ENCODE data around the gene PRUNE2. TPM values are rescaled to one million over a fixed set of nuclear protein-coding genes. Genes with fewer than 3 reads are reported as not detected.

Gene PRUNE2
- polyA plus RNA-seq, 3 donors: 0.72 to 1.8 (median 1.5) TPM

GRCh38 chr9:76703270-76703669 lies 202.6 kb downstream of the PRUNE2 start:
- no peak for TF ChIP-seq CTCF (IDR thresholded peaks at IDR 0.05)
- no peak overlapping the region for H3K9ac ChIP-seq (ENCODE audit: insufficient read depth, low read length, poor library complexity, severe bottlenecking)
- no peak overlapping the region for H3K27ac ChIP-seq (ENCODE audit: low read depth in 1 of 2, low read length in 2 of 2)
- Mint-ChIP-seq H3K4me1 (peaks cover 45% of the 10 kb centered on the region), H3K9me3 (peaks cover 0 to 2% (median 0%) of the 10 kb centered on the region in 7 donors), H3K36me3 (no peaks in the 10 kb centered on the region), H3K27ac (peak overlapping the region in 4 of 7 donors; percentile 71 to 94 (median 82)), H3K27me3 (ENCODE audit: low read depth in 3 of 3) (peaks cover 2 to 14% (median 3%) of the 10 kb centered on the region in 3 donors), H3K4me3 (peak overlapping the region; percentile 59 to 64)
- H3K27me3 ChIP-seq (ENCODE audit: control insufficient read depth in 2 of 2, insufficient read depth in 2 of 2, low read length in 2 of 2): no peaks in the 10 kb centered on the region
- H3K79me2 ChIP-seq (ENCODE audit: insufficient read depth, low read length): no peaks in the 10 kb centered on the region
- WGBS (ENCODE audit: insufficient coverage): 47% methylated on average over 7 of the region's 7 CpGs
- no peaks in the 10 kb centered on the region for H3K9me3 ChIP-seq (replicated peaks in 1 of 2; ENCODE audit: control insufficient read depth in 1 of 2, insufficient read depth in 1 of 2, low read length in 2 of 2)
- DNase-seq: no peak
- peak overlapping the region in 1 of 3 experiments; percentile 8 for H3K4me3 ChIP-seq (replicated peaks in 1 of 3; ENCODE audit: low read depth in 2 of 3, low read length in 3 of 3)
- no peaks in the 10 kb centered on the region for H3K36me3 ChIP-seq (replicated peaks in 1 of 2; ENCODE audit: control insufficient read depth in 1 of 2, insufficient read depth in 2 of 2, low read length in 2 of 2)
- no peak overlapping the region for H3K4me2 ChIP-seq (replicated peaks; ENCODE audit: extremely low read depth, low read length, poor library complexity, severe bottlenecking)
- no peaks in the 10 kb centered on the region for H4K20me1 ChIP-seq (ENCODE audit: insufficient read depth, low read length)
- peaks cover 5% of the 10 kb centered on the region in 2 donors for H3K4me1 ChIP-seq (ENCODE audit: control insufficient read depth in 1 of 2, insufficient read depth in 2 of 2, low read length in 2 of 2)
- intact Hi-C loops (cut with micrococcal nuclease): loop anchor here in 1 of 2 donors (5.0 to 10.0 kb wide), 3 partner anchors 41 to 1438 kb away; no protein-coding TSS in a partner anchor
- H2AFZ ChIP-seq (ENCODE audit: insufficient read depth, low read depth, low read length, poor library complexity, severe bottlenecking): no peak overlapping the region

- H3K4me1 ChIP-seq (ENCODE audit: control insufficient read depth in 1 of 2, insufficient read depth in 2 of 2, low read length in 2 of 2): peaks cover 11 to 14% of the 10 kb centered on the region in 2 donors
- no peaks in the 10 kb centered on the region for H3K79me2 ChIP-seq (ENCODE audit: insufficient read depth, low read length)
- H3K4me3 ChIP-seq (replicated peaks in 1 of 3; ENCODE audit: low read depth in 2 of 3, low read length in 3 of 3): no peak overlapping the region
- no peak overlapping the region for H3K9ac ChIP-seq (ENCODE audit: insufficient read depth, low read length, poor library complexity, severe bottlenecking)
- no peak for DNase-seq
- peaks cover 2 to 9% (median 3%) of the 10 kb centered on the region in 3 donors for H3K27me3 Mint-ChIP-seq (ENCODE audit: low read depth in 3 of 3)
- no peak overlapping the region for H3K4me2 ChIP-seq (replicated peaks; ENCODE audit: extremely low read depth, low read length, poor library complexity, severe bottlenecking)
- WGBS (ENCODE audit: insufficient coverage): 80% methylated on average over 1 of the region's 3 CpGs
- no peak overlapping the region for H3K4me3 Mint-ChIP-seq
- no peaks in the 10 kb centered on the region for H3K9me3 ChIP-seq (replicated peaks in 1 of 2; ENCODE audit: control insufficient read depth in 1 of 2, insufficient read depth in 1 of 2, low read length in 2 of 2)
- no peak overlapping the region for H2AFZ ChIP-seq (ENCODE audit: insufficient read depth, low read depth, low read length, poor library complexity, severe bottlenecking)
- H3K36me3 ChIP-seq (replicated peaks in 1 of 2; ENCODE audit: control insufficient read depth in 1 of 2, insufficient read depth in 2 of 2, low read length in 2 of 2): no peaks in the 10 kb centered on the region
- no peaks in the 10 kb centered on the region for H3K36me3 Mint-ChIP-seq
- peaks cover 61% of the 10 kb centered on the region for H3K4me1 Mint-ChIP-seq
- no peak for TF ChIP-seq CTCF (IDR thresholded peaks at IDR 0.05)
- no peak overlapping the region for H3K27ac ChIP-seq (ENCODE audit: low read depth in 1 of 2, low read length in 2 of 2)
- H3K9me3 Mint-ChIP-seq: no peaks in the 10 kb centered on the region
- H3K27me3 ChIP-seq (ENCODE audit: control insufficient read depth in 2 of 2, insufficient read depth in 2 of 2, low read length in 2 of 2): no peaks in the 10 kb centered on the region
- peak overlapping the region in 1 of 7 donors; percentile 15 for H3K27ac Mint-ChIP-seq
- no peaks in the 10 kb centered on the region for H4K20me1 ChIP-seq (ENCODE audit: insufficient read depth, low read length)
- intact Hi-C loops (cut with micrococcal nuclease): loop anchor here in 1 of 2 donors (5.0 to 10.0 kb wide), 3 partner anchors 39 to 1437 kb away; no protein-coding TSS in a partner anchor
Observed at GRCh38 chr9:76701441-76702039, 204.4 kb downstream of the PRUNE2 start.

Measured in CD14-positive monocyte (primary cell).